A549 treated with CORT108297 at 1 μM for 4 hours (cell line): ENCODE data around the gene XYLT2. TPM values are rescaled to one million over a fixed set of nuclear protein-coding genes. Genes with fewer than 3 reads are reported as not detected.

ENCODE experiments used
- total RNA-seq: library from RNA; stranded (reverse); fragments of 200-300 nt; extraction: Qiagen RNA extraction; gene quantifications from 5 replicates; pipeline ENCODE4 v1.2.3, GENCODE V29; 2022

Gene XYLT2
- total RNA-seq: 19.2 to 29.2 TPM (median 22.3 TPM) in 5 replicates

GRCh38 chr17:50345432-50346312, at the start of gene XYLT2:
TSS of gene XYLT2 (plus strand) at chr17:50346126. CDS start at chr17:50346141, 15 bp downstream.

GRCh38 chr17:50372758-50373556, 27.0 kb downstream of the XYLT2 start, which contains the start of the genes EME1 and MRPL27:
TSS of gene EME1 (plus strand) at chr17:50373229. CDS start at chr17:50375209, 1,980 bp downstream.
TSS of gene MRPL27 (minus strand) at chr17:50373184. CDS start at chr17:50373170, 14 bp downstream.

GRCh38 chr17:50397111-50397918, 51.4 kb downstream of the XYLT2 start, which contains the start of gene LRRC59:
TSS of gene LRRC59 (minus strand) at chr17:50397523. CDS start at chr17:50397317, 206 bp downstream.

Other genes with a start within 250 kb of the XYLT2 start
- gene SAMD14, start 216.0 kb upstream of the XYLT2 start, total RNA-seq: 0.27 to 0.95 TPM (median 0.49 TPM) in 5 replicates
- 45.5 to 58.7 TPM (median 56.7 TPM) in 5 replicates for gene PPP1R9B, start 195.4 kb upstream of the XYLT2 start, total RNA-seq
- 1.3 to 2.5 TPM (median 1.9 TPM) in 5 replicates for gene SGCA, start 180.1 kb upstream of the XYLT2 start, total RNA-seq
- 5.1 to 11.3 TPM (median 10.2 TPM) in 5 replicates for gene COL1A1, start 144.5 kb upstream of the XYLT2 start, total RNA-seq
- 19.2 to 32.5 TPM (median 24.2 TPM) in 5 replicates for gene TMEM92, start 71.7 kb upstream of the XYLT2 start, total RNA-seq
- gene MRPL27, start 27.1 kb downstream of the XYLT2 start, total RNA-seq: 141 to 162 TPM (median 151 TPM) in 5 replicates
- gene EME1, start 27.1 kb downstream of the XYLT2 start, total RNA-seq: 14.9 to 16.1 TPM (median 15.6 TPM) in 5 replicates
- gene LRRC59, start 51.4 kb downstream of the XYLT2 start, total RNA-seq: 228 to 234 TPM (median 229 TPM) in 5 replicates
- gene ACSF2, start 80.1 kb downstream of the XYLT2 start, total RNA-seq: 10.1 to 14.8 TPM (median 13.8 TPM) in 5 replicates
- not detected in 5 replicates for gene CHAD, start 122.8 kb downstream of the XYLT2 start, total RNA-seq
- 29.2 to 39.8 TPM (median 35.9 TPM) in 5 replicates for gene RSAD1, start 132.7 kb downstream of the XYLT2 start, total RNA-seq
- gene MYCBPAP, start 162.3 kb downstream of the XYLT2 start, total RNA-seq: 0.53 to 1.0 TPM (median 0.69 TPM) in 5 replicates
- 0.09 to 0.32 TPM (median 0.21 TPM) in 5 replicates for gene EPN3, start 186.6 kb downstream of the XYLT2 start, total RNA-seq
- 62.3 to 91.7 TPM (median 88.3 TPM) in 5 replicates for gene SPATA20, start 201.0 kb downstream of the XYLT2 start, total RNA-seq
- 2.9 to 4.7 TPM (median 4.4 TPM) in 5 replicates for gene CACNA1G, start 214.6 kb downstream of the XYLT2 start, total RNA-seq